Ureter (tissue), 1 donor: ENCODE results near the gene ADGRD2. TPM values are rescaled to one million over a fixed set of nuclear protein-coding genes. Genes with fewer than 3 reads are reported as not detected.

ENCODE experiments used
- DNase-seq: peaks from one replicate; pipeline ENCODE4 v3.0.0-alpha.2; 2020; ENCODE audit warnings: low spot score
- total RNA-seq: library from RNA; stranded (reverse); gene quantifications from one replicate; pipeline ENCODE4 v1.2.4, GENCODE V29; 2023
- donor health status: DM: yes; HTN: yes; CAD: no.

Gene ADGRD2
- total RNA-seq, 1 donor from 2014 or later = 0.29 TPM

DNA sequence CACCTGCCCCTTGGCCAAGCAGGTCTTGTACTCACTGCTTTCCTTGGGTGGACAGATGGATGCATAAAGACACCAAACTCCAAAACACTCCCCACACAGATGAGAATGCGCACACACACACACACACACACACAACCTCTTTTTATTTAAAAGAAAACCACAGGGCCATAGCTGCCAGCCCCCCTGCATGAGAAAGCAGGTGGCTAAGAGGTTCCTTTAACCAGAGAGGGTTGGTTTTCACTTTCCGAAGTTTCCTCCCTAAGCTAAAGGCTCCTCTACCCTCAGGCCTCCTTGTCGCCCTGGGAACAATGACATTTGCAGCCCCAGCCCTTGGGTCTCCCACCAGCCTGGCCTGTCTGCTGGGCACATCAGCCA, 45.8 kb downstream of the ADGRD2 start:
- no peak for DNase-seq

- DNase-seq = no peak
Observed at GRCh38 chr9:124496463-124496862, 46.2 kb downstream of the ADGRD2 start.

- DNase-seq = no peak
Observed at GRCh38 chr9:124497441-124497840, 47.2 kb downstream of the ADGRD2 start.

GRCh38 chr9:124498040-124498439, 47.8 kb downstream of the ADGRD2 start:
- no peak for DNase-seq

DNA sequence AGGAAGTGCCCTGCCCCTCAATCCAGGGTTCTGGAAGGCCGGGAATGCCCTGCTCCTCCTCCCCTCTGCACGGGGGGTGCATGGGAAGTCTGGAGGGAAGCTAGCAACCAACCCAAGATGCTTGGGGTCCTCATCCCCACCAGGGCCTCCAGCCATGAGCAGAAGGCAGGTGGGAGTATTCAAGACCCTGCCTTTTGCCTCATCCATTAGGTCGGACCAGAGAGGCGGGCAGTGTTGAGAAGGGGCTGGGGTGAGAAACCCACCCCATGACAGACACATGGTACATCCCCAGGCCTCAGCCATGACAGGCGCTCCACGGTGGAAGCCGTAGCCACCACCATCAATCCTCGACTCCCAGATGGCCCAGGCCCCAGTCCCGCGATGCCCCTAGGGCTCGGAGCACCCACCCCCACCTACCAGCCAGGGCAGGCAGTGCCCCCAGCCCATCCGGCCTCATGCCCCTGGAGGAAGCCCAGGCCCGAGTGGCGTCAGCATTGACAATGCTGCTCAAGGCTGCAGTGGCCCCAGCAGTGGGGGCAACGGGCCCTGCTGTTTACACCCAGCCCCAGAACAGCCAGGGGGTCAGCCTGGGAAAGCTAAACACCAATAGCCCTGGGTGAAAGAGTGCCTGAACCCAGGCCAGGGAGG, 48.4 kb downstream of the ADGRD2 start:
- DNase-seq = no peak

- DNase-seq = no peak
Observed at GRCh38 chr9:124499216-124499615, 49.0 kb downstream of the ADGRD2 start.

DNA sequence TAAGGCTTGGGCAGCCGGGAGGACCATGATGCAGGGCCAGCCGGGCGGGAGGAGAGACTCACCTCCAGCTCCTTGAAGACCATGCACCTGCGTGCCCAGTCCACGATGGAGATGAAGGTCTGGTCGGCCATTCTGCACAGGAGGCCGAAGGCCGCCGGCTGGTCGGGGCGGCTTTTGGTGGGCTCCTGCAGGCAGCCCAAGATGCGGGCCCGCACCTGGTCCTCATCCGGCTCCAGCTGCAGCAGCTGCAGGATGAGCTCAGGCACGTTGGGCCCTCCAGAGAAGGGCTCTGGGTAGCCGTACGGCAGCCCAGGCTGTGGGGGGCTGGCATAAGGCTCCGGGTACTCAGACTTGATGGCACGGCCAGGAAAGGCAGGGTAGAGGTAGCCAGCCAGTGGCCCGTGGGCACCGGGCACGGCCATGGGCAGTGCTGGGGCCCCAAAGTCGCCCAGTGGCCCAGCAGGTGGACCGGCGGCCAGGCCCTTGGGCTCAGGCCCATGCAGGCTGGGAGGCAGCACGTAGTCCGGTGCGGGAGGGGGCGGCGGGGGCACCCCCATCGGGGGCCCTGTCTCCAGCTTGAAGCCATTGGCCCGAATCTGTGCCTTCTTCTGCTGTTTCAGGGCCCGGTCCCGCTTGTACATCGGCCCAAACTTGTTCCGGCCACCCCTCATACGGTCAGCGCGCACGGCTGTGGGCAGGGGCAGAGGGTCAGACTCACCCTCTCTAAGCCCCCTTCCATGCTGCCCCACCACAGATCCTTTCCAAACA, 50.0 kb downstream of the ADGRD2 start:
- DNase-seq = no peak

DNA sequence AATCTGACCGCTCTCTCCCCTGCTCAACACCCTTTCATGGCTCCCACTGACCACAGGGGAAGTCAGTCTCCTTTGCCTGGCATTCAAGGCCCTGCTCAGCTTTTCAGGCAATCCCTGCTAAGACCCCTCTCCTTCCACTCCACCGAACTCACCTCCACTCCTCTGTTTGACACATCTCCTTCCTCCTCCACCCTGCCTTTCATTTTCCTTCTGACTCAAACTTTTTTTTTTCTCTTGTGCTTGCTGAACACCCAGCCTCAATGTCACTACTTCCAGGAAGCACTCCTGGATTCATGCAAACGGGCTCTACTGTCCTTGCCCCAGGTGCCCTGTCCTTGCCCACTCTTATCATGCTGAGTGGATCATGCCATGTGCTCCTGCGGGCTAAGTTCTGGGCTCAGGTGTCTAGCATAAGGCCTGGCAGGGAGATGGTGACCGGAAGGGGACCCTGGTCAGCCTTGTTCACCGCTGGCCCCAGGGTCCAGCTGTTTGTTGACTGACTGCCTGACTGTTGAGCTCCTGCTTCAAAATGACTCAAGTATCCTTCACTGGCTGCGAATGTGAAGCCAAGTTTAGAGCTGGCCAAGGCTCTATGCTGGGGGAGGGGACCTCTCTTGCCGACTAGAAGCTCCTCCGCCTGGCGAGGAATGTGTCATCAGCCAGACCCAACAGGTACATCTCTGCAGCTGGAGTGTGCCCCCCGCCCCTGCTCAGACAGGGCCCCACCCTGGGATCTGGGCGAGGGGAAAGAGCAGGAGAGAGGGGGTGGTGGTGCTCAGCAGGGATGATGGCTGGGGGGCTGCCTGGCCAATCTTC, 50.8 kb downstream of the ADGRD2 start:
- DNase-seq = no peak

GRCh38 chr9:124501771-124502320, 51.6 kb downstream of the ADGRD2 start:
- DNase-seq = no peak

- no peak for DNase-seq
Observed at GRCh38 chr9:124502711-124503702, 52.8 kb downstream of the ADGRD2 start.

DNA sequence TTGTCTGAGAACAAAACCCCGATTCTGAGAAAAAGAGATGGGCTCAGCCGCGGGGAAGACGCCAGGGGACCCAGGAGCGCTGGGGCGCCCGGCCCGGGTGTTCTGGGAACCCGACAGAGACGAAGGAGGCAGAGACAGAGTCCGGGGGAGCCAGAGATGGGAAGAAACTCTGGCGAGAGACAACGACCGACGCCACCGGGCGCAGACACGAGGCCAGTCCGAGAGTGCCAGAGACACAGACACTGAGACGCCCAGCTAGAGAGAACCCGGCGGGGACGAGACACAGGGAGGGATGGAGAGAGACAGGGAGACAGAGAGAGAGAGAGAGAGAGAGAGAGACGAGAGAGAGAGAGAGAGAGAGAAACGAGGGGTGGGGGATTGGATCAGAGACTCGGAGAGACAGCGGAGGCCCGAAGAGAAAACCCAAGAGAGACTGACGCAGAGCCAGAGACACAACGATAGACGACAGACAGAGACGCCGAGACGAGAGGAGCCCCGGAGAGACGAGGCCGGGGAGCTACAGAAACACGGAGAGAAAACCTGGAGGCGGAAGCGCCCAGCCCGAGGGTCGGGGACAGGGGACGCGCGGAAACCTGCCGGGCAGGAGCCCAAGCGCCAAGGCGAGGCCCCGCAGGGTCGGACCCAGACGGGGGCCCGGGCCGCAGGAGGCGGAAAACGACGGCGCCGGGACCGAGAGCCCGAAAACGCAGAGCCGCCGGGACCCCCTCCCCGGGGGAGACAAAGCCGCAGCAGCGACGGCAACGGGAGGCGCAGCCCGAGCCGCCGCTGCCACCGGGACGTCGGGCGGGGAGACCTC, 53.7 kb downstream of the ADGRD2 start:
- no peak for DNase-seq

DNA sequence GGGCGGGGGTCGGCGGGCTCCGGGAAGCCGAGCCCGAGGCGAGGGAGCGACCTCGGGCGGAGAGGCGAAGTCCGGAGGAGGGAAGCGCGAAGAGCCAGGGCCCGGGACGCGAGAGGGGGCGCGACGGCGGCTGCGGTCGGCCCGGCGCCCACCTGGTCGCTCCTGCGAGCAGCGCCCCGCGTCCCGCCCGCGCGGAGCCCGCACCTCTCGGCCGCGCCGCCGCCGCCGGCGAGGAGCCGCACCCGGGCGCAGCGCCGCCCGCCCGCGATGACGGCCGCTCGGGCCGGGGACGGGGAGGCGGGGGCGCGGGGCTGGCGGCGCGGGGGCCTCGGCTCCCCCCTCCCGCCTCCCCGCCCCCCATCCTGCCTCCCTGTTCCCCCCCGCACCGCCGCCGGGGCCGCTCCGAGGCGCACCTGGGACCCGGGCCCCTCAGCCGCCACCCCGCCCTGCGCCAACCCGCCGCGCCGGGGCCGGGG, 54.3 kb downstream of the ADGRD2 start:
- no peak for DNase-seq

- no peak for DNase-seq
Observed at GRCh38 chr9:124505006-124505900, 55.0 kb downstream of the ADGRD2 start.

DNA sequence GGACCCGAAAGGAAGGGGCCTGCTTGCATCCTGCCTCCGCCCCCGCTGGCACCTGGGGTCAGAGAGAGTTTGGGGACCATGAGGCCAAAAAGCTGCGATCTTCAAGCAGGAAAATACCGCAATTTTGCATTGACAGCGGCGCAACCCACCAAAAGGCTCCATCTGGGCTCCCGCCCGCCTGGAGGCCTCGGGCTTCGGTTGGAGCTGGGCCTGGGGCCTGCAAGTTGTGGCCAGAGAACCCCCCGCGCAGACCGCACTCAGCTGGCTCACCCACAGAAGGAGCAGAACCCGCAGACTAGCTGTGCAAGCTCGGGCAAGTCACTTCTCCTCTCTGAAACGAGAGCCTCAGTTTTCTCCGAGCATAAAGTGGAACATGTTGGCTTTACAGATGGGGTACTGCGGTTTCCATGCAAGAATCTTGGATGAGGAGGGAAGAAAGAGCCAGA, 55.7 kb downstream of the ADGRD2 start:
- no peak for DNase-seq

GRCh38 chr9:124506433-124506832, 56.2 kb downstream of the ADGRD2 start:
- DNase-seq = no peak

DNA sequence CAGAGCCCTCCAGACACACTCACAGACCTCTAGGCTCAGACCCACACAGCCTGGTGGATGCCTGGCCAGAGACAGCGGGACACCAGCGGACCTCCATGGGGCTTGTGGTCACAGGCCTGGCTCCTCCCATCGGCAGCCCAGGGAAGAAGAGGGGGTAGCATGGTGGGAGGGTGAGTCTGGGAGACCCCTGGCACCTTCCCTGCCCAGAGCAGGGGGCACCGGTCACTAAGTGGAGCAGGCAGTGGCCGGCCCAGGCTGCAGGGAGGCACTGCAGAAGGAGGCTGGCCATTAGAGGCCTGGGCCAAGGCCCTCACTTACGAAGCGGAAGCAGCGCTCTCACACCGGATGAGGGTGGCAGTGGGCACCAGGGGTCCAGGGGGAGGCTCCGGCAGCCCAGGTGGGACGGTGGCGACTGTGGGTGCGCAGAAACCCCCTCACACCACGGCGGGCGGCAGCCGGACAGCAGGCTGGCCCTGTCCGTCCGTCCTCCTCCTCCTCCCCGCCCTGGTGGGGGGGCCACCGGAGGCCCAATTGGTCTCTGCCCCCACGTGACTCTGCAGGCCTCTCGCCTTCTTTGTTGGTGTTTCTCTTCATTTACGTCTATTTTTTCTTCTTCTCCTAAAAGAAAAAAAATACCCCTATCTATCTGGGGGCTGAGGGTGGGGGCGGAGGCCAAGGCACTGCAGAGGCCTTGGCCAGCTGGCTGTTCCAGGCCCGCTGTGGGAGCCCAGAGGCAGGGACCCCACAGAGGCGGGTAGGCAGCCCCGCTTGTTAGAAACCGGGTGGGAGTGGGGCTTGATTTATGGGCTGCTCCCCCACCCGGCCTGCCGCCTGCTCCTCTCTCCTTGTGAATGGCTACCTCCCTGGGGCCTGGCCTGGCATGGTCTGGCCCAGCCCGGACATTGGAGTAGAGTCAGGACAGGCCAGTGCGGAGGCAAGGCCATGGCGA, 57.0 kb downstream of the ADGRD2 start, which contains the start of gene NR5A1:
NR5A1 (minus strand) TSS at position 469 of the 949 bp plus-strand sequence. CDS start 4,004 bp downstream, outside the sequence.
- DNase-seq = no peak

GRCh38 chr9:124507880-124508423, 57.7 kb downstream of the ADGRD2 start:
- no peak for DNase-seq
